Keratinocyte (primary cell): ENCODE measurements around the gene ST6GALNAC6. TPM values are rescaled to one million over a fixed set of nuclear protein-coding genes. Genes with fewer than 3 reads are reported as not detected.

Experiments used
- DNase-seq: peaks from one replicate; pipeline ENCODE4 v3.0.0-alpha.2; 2011; ENCODE audit warnings: low read depth, missing footprints, low spot score
- FAIRE-seq: peaks from 2 replicates; lab custom pipeline; 2011; peaks lifted over from hg19 to GRCh38; lab: Jason Lieb, UNC
- H2AFZ ChIP-seq: 2 replicates; pipeline ENCODE4 v1.6.0; 2012; ENCODE audit warnings: low read length, control low read depth, inconsistent platforms; ENCODE audit not compliant: control insufficient read depth
- H3K27ac ChIP-seq: 2 replicates; pipeline ENCODE4 v1.5.1; 2011; ENCODE audit warnings: low read length; ENCODE audit not compliant: control insufficient read depth, insufficient read depth
- H3K27me3 ChIP-seq: 3 replicates; pipeline ENCODE4 v1.6.0; 2011; ENCODE audit warnings: low read length; ENCODE audit not compliant: control insufficient read depth, insufficient read depth; ENCODE audit errors: extremely low read depth
- H3K36me3 ChIP-seq, 2 experiments: 2 replicates in 1 of 2; 3 replicates in 1 of 2; pipeline ENCODE4 v1.5.1; 2011; ENCODE audit warnings: low read length in 2 of 2, mild to moderate bottlenecking in 1 of 2; ENCODE audit not compliant: control insufficient read depth in 2 of 2, insufficient read depth in 2 of 2; ENCODE audit errors: extremely low read depth in 1 of 2
- H3K4me1 ChIP-seq: 3 replicates; pipeline ENCODE4 v1.5.1; 2011; ENCODE audit warnings: low read length; ENCODE audit not compliant: control insufficient read depth, insufficient read depth; ENCODE audit errors: extremely low read depth
- H3K4me2 ChIP-seq: 3 replicates; pipeline ENCODE4 v1.6.0; 2011; ENCODE audit warnings: low read depth, low read length; ENCODE audit not compliant: control insufficient read depth, insufficient read depth; ENCODE audit errors: extremely low read depth
- H3K4me3 ChIP-seq, 3 experiments: fragments of 200-600 bp in 1 of 3; sonication (generic) in 1 of 3; 2 replicates in 2 of 3; 3 replicates in 1 of 3; pipeline ENCODE4 v1.5.1; 2011 to 2016; ENCODE audit warnings: low read length in 3 of 3, mild to moderate bottlenecking in 3 of 3, control low read depth in 2 of 3, inconsistent platforms in 1 of 3, low read depth in 1 of 3, mixed read lengths in 1 of 3, mixed run types in 1 of 3, moderate library complexity in 1 of 3; ENCODE audit not compliant: control insufficient read depth in 2 of 3, insufficient read depth in 2 of 3; ENCODE audit errors: extremely low read depth in 1 of 3
- H3K79me2 ChIP-seq: 2 replicates; pipeline ENCODE4 v1.6.0; 2012; ENCODE audit warnings: low read length; ENCODE audit not compliant: control insufficient read depth, insufficient read depth
- H3K9ac ChIP-seq: 3 replicates; pipeline ENCODE4 v1.6.0; 2011; ENCODE audit warnings: low read length; ENCODE audit not compliant: control insufficient read depth, insufficient read depth; ENCODE audit errors: extremely low read depth
- H3K9me1 ChIP-seq: 3 replicates; pipeline ENCODE4 v1.6.0; 2011; ENCODE audit warnings: low read length; ENCODE audit not compliant: control insufficient read depth, insufficient read depth; ENCODE audit errors: extremely low read depth
- H3K9me3 ChIP-seq: 2 replicates; pipeline ENCODE4 v1.5.1; 2012; ENCODE audit warnings: low read depth, low read length; ENCODE audit not compliant: control insufficient read depth
- H4K20me1 ChIP-seq: 3 replicates; pipeline ENCODE4 v1.6.0; 2011; ENCODE audit warnings: low read length; ENCODE audit not compliant: control insufficient read depth, insufficient read depth; ENCODE audit errors: extremely low read depth
- CTCF ChIP-seq, 3 experiments: IDR thresholded peaks in 1 of 3; conservative IDR thresholded peaks in 1 of 3; optimal IDR thresholded peaks in 1 of 3; 2 replicates in 2 of 3; 3 replicates in 1 of 3; pipeline versions ENCODE3 to v1.5.1; 2011; ENCODE audit warnings: low read length in 3 of 3, mild to moderate bottlenecking in 3 of 3, moderate library complexity in 2 of 3, control low read depth in 1 of 3, inconsistent platforms in 1 of 3; ENCODE audit not compliant: insufficient read depth in 2 of 3; ENCODE audit errors: extremely low read depth in 1 of 3
- EZH2 ChIP-seq: IDR thresholded peaks from one replicate; pipeline ENCODE4 v1.6.1; 2012; ENCODE audit warnings: inconsistent platforms, mild to moderate bottlenecking, low read length, moderate library complexity
- dilution Hi-C: fragments of 300-500 bp; cut with MboI; formaldehyde crosslinking; loops from one replicate; pipeline ENCODE4 v1.7.0; 2020; ENCODE audit warnings: low sequenced_read_pairs; ENCODE audit not compliant: extremely low pct_ligation_motif_present
- polyA plus RNA-seq, 5 experiments: library from polyadenylated mRNA; depleted of rRNA in 3 of 5; stranded (reverse) in 3 of 5; stranded (forward) in 1 of 5; unstranded in 1 of 5; fragments of >200 nt; gene quantifications; 1 replicate in 1 of 5; 2 replicates in 3 of 5; 3 replicates in 1 of 5; pipeline versions ENCODE4 v1.2.1 to v1.2.3, GENCODE V29; 2011 to 2012; ENCODE audit warnings: missing spikeins in 2 of 5, low read depth in 1 of 5, low replicate concordance in 1 of 5

The ST6GALNAC6 gene
- polyA plus RNA-seq, 1 donor (not counting 4 experiments of a cell fraction or from before 2014, with no cell fraction given): 21.1 TPM

GRCh38 chr9:127896395-127897192 is 2.8 kb downstream of the ST6GALNAC6 start:
- Histone ChIP-seq H3K36me3 (peaks cover 25 to 26% of the 10 kb centered on the region in 2 experiments), H3K4me2 (no peak overlapping the region), H3K79me2 (peaks cover 2% of the 10 kb centered on the region), H3K4me1 (peaks cover 8% of the 10 kb centered on the region), H3K9me3 (peaks cover 13% of the 10 kb centered on the region), H2AFZ (no peak overlapping the region), H3K9me1 (no peaks in the 10 kb centered on the region), H3K4me3 (no peak overlapping the region), H3K9ac (no peak overlapping the region), H4K20me1 (no peaks in the 10 kb centered on the region), H3K27ac (no peak overlapping the region), H3K27me3 (no peaks in the 10 kb centered on the region)
- TF ChIP-seq CTCF (optimal IDR thresholded peaks at IDR 0.05 in 1 of 3, IDR thresholded peaks at IDR 0.05 in 1 of 3, conservative IDR thresholded peaks at IDR 0.05 in 1 of 3; ENCODE audit: extremely low read depth in 1 of 3, insufficient read depth in 2 of 3, low read length in 3 of 3): no peak
- TF ChIP-seq EZH2: no peak
- FAIRE-seq (no peak), DNase-seq (no peak)
- dilution Hi-C loops: no loop called here

GRCh38 chr9:127895811-127896210 is 3.6 kb downstream of the ST6GALNAC6 start:
- Histone ChIP-seq H3K4me1 (peaks cover 8% of the 10 kb centered on the region), H3K79me2 (peaks cover 2% of the 10 kb centered on the region), H3K4me3 (no peak overlapping the region), H3K27me3 (no peaks in the 10 kb centered on the region), H3K9me3 (peaks cover 13% of the 10 kb centered on the region), H3K27ac (no peak overlapping the region), H4K20me1 (no peaks in the 10 kb centered on the region), H3K4me2 (no peak overlapping the region), H3K36me3 (peaks cover 25 to 26% of the 10 kb centered on the region in 2 experiments), H3K9ac (no peak overlapping the region), H3K9me1 (no peaks in the 10 kb centered on the region), H2AFZ (no peak overlapping the region)
- no peak for DNase-seq
- FAIRE-seq: no peak
- dilution Hi-C loops: no loop called here
- no peak for TF ChIP-seq EZH2
- no peak for TF ChIP-seq CTCF (optimal IDR thresholded peaks at IDR 0.05 in 1 of 3, IDR thresholded peaks at IDR 0.05 in 1 of 3, conservative IDR thresholded peaks at IDR 0.05 in 1 of 3; ENCODE audit: extremely low read depth in 1 of 3, insufficient read depth in 2 of 3, low read length in 3 of 3)
